ENCODE measurements around the gene AFF4. TPM values are rescaled to one million over a fixed set of nuclear protein-coding genes. Genes with fewer than 3 reads are reported as not detected.
A peak's percentile ranks its signal among the peaks of the same experiment; 100 is the strongest.

AFF4 gene
- total and polyA plus RNA-seq, 4 donors, result 8.9 to 103 (median 41.9) TPM

DNA sequence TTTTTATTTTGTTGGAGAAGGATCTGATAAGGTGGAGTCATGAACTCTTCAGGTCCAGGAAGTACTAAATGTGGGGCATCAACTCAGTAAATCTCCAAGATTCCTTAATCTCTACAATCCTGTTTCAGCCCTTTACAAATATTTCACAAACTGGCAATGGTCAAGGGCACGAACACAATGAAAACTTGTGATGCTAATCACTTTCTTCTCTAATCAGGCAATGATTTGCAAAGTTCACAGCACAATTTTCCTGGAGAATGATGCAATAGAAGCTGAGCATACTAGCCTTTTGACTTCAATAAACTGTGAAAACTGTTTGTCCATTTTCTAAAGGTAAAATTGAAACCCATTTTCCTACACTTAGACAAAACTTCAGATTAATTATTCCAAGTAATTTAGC, 114.1 kb downstream of the AFF4 start:
- DNase-seq, result no peak
- Histone ChIP-seq H3K4me3 (no peak overlapping the region), H3K9ac (ENCODE audit: insufficient read depth in 1 of 2, low read length in 2 of 2) (no peak overlapping the region), H3K4me1 (ENCODE audit: control insufficient read depth in 5 of 5, insufficient read depth in 5 of 5, low read length in 5 of 5) (no peaks in the 10 kb centered on the region), H3K27ac (ENCODE audit: low read depth in 1 of 2, low read length in 1 of 2) (no peak overlapping the region), H3K36me3 (ENCODE audit: control insufficient read depth in 4 of 4, insufficient read depth in 4 of 4, low read length in 4 of 4) (no peaks in the 10 kb centered on the region), H3K27me3 (ENCODE audit: control insufficient read depth in 3 of 3, insufficient read depth in 3 of 3, low read length in 2 of 3) (no peaks in the 10 kb centered on the region), H3K9me3 (ENCODE audit: control insufficient read depth in 4 of 4, insufficient read depth in 3 of 4, low read length in 3 of 4) (no peaks in the 10 kb centered on the region)
- no peak for ATAC-seq (ENCODE audit: insufficient read depth, low FRiP score)
- WGBS, 2 donors, result 55 to 68% methylated on average over 1 of the region's 1 CpG
- no peak for TF ChIP-seq CTCF (IDR thresholded peaks at IDR 0.05; ENCODE audit: control extremely low read depth, extremely low read depth)

DNA sequence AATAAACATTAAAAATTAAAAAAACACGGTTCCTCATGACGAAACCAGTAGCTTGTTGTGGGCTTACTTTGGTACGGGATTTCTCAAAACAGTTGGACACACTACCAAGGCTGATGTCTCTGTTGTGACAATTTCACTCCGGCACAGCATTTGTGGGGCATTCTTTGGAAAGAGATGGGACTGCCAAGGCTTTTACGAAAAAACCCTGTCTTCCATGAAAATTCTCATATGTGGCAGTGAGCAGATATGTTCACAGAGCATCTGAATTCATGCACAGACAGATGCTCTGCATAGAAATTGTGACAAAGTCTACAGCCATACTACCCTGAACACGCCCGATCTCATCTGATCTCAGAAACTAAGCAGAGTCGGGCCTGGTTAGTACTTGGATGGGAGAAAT, 115.2 kb downstream of the AFF4 start:
- ATAC-seq (ENCODE audit: insufficient read depth, low FRiP score) (no peak), DNase-seq (no peak)
- Histone ChIP-seq H3K27ac (ENCODE audit: low read depth in 1 of 2, low read length in 1 of 2) (no peak overlapping the region), H3K36me3 (ENCODE audit: control insufficient read depth in 4 of 4, insufficient read depth in 4 of 4, low read length in 4 of 4) (no peaks in the 10 kb centered on the region), H3K4me3 (no peak overlapping the region), H3K9me3 (ENCODE audit: control insufficient read depth in 4 of 4, insufficient read depth in 3 of 4, low read length in 3 of 4) (no peaks in the 10 kb centered on the region), H3K27me3 (ENCODE audit: control insufficient read depth in 3 of 3, insufficient read depth in 3 of 3, low read length in 2 of 3) (no peaks in the 10 kb centered on the region), H3K9ac (ENCODE audit: insufficient read depth in 1 of 2, low read length in 2 of 2) (no peak overlapping the region), H3K4me1 (ENCODE audit: control insufficient read depth in 5 of 5, insufficient read depth in 5 of 5, low read length in 5 of 5) (no peaks in the 10 kb centered on the region)
- TF ChIP-seq CTCF (IDR thresholded peaks at IDR 0.05; ENCODE audit: control extremely low read depth, extremely low read depth), result no peak
- WGBS, 2 donors, result 96% methylated on average over 8 of the region's 8 CpGs

DNA sequence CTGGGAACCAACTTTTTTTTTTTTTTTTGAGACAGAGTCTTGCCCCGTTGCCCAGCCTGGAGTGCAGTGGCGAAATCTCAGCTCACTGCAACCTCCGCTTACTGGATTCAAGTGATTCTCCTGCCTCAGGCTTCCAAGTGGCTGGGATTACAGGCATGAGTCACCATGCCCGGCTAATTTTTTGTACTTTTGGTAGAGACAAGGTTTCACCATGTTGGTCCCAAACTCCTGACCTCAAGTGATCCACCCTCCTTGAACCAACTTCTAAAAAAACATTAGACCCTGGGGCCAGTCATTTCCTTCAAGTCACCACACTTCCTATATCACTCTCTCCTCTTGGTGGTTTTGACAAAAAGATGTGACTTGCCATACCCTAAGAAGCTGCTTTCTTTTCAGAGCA, 122.1 kb downstream of the AFF4 start:
- peak; percentile 43 for ATAC-seq (ENCODE audit: insufficient read depth, low FRiP score)

More for the DNA sequence above, 122.1 kb downstream of the AFF4 start:
- peak overlapping the region in 1 of 2 donors; percentile 67 for H3K27ac ChIP-seq (ENCODE audit: low read depth in 1 of 2, low read length in 1 of 2)
- H3K4me3 ChIP-seq, result no peak overlapping the region
- 66 to 68% methylated on average over 4 of the region's 4 CpGs for WGBS, 2 donors
- H3K9ac ChIP-seq (ENCODE audit: insufficient read depth in 1 of 2, low read length in 2 of 2), result no peak overlapping the region
- DNase-seq, result no peak
- H3K9me3 ChIP-seq (ENCODE audit: control insufficient read depth in 4 of 4, insufficient read depth in 3 of 4, low read length in 3 of 4), result no peaks in the 10 kb centered on the region
- H3K4me1 ChIP-seq (ENCODE audit: control insufficient read depth in 5 of 5, insufficient read depth in 5 of 5, low read length in 5 of 5), result peaks cover 0 to 9% (median 0%) of the 10 kb centered on the region in 5 donors
- no peak for TF ChIP-seq CTCF (IDR thresholded peaks at IDR 0.05; ENCODE audit: control extremely low read depth, extremely low read depth)
- no peaks in the 10 kb centered on the region for H3K27me3 ChIP-seq (ENCODE audit: control insufficient read depth in 3 of 3, insufficient read depth in 3 of 3, low read length in 2 of 3)
- H3K36me3 ChIP-seq (ENCODE audit: control insufficient read depth in 4 of 4, insufficient read depth in 4 of 4, low read length in 4 of 4), result no peaks in the 10 kb centered on the region

Measured in lung (tissue), 12 donors.